ENCODE data around the gene C2CD3.

Gene C2CD3

GRCh38 chr11:74170694-74171629 is at the start of gene C2CD3, which contains the start of gene PPME1:
Gene C2CD3, minus strand, starts transcription at chr11:74171002. Its CDS starts 210 bp downstream, at chr11:74170792.
Gene PPME1, plus strand, starts transcription at chr11:74171289. Its CDS starts 133 bp downstream, at chr11:74171422.
- DNase-seq: peak; percentile 100

GRCh38 chr11:74220376-74220775 is 49.6 kb upstream of the C2CD3 start:
- DNase-seq: no peak

GRCh38 chr11:74212533-74212932 is 41.7 kb upstream of the C2CD3 start:
- DNase-seq: no peak

- no peak for DNase-seq
These were observed 37.7 kb upstream of the C2CD3 start for GRCh38 chr11:74208507-74208906.

- no peak for DNase-seq
These were observed 35.9 kb upstream of the C2CD3 start for GRCh38 chr11:74206746-74207145.

- DNase-seq: no peak
These were observed 34.4 kb upstream of the C2CD3 start for GRCh38 chr11:74205181-74205580.

- DNase-seq: no peak
These were observed 33.9 kb upstream of the C2CD3 start for GRCh38 chr11:74204701-74205100.

- no peak for DNase-seq
These were observed 33.2 kb upstream of the C2CD3 start for GRCh38 chr11:74203966-74204365.

- no peak for DNase-seq
These were observed 26.1 kb upstream of the C2CD3 start for GRCh38 chr11:74196781-74197486.

- no peak for DNase-seq
These were observed 25.0 kb upstream of the C2CD3 start for GRCh38 chr11:74195828-74196227.

- DNase-seq: no peak
These were observed 14.9 kb upstream of the C2CD3 start for GRCh38 chr11:74185695-74186094.

GRCh38 chr11:74185285-74185684 is 14.5 kb upstream of the C2CD3 start:
- DNase-seq: no peak

GRCh38 chr11:74182635-74183034 is 11.8 kb upstream of the C2CD3 start:
- DNase-seq: no peak

GRCh38 chr11:74179234-74180052 is 8.6 kb upstream of the C2CD3 start:
- DNase-seq: no peak

GRCh38 chr11:74175920-74176319 is 5.1 kb upstream of the C2CD3 start:
- no peak for DNase-seq

GRCh38 chr11:74171997-74172396 is 1.2 kb upstream of the C2CD3 start:
- DNase-seq: no peak

- DNase-seq: peak; percentile 30
These were observed 797 bp upstream of the C2CD3 start for GRCh38 chr11:74171630-74171968.

- DNase-seq: peak; percentile 17
These were observed 904 bp downstream of the C2CD3 start for GRCh38 chr11:74169738-74170458.

GRCh38 chr11:74168838-74169237 is 2.0 kb downstream of the C2CD3 start:
- DNase-seq: no peak

- no peak for DNase-seq
These were observed 7.9 kb downstream of the C2CD3 start for GRCh38 chr11:74162681-74163467.

- DNase-seq: no peak
These were observed 11.2 kb downstream of the C2CD3 start for GRCh38 chr11:74159642-74160041.

- no peak for DNase-seq
These were observed 13.6 kb downstream of the C2CD3 start for GRCh38 chr11:74157169-74157568.

Measured in NCI-H1092 treated with DMSO at 0.1 percent for 48 hours (cell line).